DMS 273 treated with DMSO at 0.1 percent for 48 hours (cell line): ENCODE measurements around the gene PRKAR1B.
"Not testable (repeated sequence)": the region's sequence is repeated elsewhere in the genome, so short reads cannot be mapped to it uniquely, and the experiment has no call there.

Experiments
- DNase-seq: peaks from one replicate; lab custom pipeline; 2025; lab: John Stamatoyannopoulos, UW

Gene PRKAR1B

DNA sequence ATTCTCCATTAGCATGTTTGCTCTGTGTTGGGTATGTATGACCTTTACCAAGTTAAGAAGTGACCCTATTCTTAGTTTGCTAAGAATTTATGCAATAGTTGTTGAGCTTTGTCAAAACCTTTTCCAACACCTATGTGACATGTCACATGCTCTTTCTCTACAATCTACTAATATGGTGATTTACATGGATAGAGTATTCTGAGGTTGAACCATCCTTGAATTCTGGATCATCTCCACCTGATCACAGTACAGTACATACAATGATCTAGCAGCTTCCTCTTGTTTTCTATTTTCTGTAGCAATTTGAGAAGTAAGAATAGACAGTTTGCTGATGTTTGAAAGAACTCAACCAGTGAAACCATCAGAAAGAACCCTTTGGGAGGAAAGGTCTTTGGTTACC, 106.2 kb downstream of the PRKAR1B start:
- DNase-seq = no peak

DNA sequence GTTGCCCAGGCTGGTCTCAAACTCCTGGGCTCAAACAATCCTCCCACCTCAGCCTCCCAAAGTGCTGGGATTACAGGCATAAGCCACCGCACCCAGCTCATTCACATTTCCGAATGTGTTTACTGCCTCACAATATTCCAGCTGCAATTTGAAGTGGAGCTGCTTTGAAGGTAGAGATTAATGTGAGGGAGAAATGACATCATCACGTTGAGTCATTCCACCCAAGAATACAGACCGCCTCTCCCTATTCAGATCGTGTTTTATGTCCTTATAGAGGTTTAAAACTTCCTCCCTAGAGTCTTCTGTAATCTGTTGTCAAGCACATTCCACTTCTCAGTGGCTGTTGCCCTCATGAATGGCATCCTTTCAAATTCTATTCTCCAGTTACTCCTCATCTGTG, 107.0 kb downstream of the PRKAR1B start:
- DNase-seq = no peak

DNA sequence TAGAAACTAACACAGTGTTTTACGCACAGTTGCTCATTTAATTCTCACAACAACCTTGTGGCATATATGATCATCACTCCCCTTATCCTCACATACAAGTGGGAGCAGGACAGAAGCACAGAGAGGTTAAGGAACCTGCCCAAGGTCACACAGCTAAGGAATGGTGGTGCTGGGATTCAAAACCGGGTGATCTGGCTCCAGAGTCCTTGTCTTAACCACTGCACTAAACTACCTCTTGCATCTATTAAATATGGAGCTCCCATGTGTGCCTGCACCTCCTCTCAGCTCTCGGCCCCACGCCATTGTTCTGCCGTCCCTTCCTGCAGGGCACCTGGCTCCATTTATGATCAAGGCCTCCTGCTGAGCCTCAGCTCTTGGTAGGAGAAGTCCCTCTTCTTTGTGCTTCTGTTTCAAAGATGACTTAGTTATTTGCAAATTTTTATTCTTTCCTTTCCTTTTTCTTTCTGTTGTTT, 107.7 kb downstream of the PRKAR1B start:
- DNase-seq = no peak

DNA sequence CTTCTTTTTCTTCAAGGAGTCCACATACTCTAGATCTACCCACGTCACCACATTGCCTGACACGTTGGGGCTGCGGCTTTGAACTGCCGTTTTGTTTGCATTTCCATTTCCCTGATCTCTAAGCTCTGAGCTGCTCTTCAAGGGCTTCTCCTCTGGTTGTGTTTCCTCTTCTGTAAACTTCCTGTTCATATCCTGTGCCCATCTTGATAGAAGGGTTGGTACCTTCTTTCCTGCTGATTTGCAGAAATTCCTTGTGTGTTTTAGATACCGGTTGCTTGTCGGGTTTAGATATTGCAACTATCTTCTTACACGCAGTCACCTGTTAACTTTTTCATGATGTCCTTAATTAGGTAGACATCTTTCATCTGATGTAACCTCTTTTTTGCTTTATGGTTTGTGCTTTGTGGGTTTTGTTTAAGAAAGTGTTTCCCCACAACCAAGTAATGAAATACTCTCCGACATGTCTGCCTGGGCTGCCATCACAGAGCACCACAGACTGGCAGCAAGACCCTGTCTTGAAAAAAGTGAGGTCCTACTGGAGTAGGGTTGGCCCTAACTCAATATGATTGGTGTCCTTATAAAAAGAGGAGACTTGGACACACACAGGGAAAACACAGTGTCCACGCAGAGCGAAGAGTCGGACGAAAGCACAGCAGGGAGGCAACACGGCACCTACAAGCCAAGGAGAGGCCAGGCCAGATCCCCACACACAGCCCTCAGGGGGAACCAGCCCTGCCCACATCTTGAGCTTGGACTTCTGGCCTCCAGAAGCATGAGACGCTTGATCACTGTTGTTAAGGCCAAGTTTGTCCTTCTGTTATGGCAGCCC, 108.3 kb downstream of the PRKAR1B start:
- no peak for DNase-seq

DNA sequence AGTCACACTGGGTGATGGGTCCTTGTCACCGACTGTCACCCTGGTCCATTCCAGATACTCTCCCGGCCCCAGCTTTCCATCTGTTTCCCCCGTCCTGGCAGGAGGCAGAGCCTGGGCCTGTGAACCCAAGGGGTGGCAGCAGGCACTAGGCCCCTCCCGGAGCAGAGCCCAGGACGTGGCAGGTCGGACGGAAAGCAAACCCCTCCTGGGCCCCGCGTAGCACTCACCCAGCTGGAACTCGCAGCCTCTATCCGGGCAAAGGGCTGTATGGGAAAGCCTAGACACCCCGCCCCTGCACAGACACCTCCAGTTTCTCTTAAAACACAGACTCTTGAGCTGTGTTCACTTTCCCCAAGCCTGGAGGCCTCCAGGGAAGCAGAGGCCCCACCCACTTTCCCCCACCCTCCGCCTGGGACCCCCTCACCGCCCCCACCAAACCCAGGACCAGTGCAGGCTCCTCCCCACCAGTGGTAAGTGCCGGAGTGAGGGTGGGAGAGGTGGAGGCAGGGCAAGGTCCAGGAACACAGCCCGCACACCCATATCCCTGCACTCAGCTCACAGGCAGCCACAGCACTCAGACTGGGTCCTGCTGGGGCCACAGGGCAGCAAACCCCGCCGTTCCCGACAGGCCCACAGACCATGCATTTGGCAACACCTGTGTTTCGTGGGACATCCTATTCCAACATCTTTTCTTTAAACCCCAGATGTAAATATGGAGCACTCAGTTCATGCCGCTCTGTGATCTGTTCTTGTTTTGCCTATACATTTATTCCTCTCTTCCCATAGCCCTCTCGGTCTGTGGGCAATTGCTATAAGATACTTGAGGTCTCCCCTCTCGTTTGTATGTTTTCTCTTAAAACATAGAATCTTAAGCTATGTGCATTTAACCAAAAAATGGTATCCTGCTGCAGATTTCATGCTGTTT, 109.2 kb downstream of the PRKAR1B start:
- DNase-seq = no peak

DNA sequence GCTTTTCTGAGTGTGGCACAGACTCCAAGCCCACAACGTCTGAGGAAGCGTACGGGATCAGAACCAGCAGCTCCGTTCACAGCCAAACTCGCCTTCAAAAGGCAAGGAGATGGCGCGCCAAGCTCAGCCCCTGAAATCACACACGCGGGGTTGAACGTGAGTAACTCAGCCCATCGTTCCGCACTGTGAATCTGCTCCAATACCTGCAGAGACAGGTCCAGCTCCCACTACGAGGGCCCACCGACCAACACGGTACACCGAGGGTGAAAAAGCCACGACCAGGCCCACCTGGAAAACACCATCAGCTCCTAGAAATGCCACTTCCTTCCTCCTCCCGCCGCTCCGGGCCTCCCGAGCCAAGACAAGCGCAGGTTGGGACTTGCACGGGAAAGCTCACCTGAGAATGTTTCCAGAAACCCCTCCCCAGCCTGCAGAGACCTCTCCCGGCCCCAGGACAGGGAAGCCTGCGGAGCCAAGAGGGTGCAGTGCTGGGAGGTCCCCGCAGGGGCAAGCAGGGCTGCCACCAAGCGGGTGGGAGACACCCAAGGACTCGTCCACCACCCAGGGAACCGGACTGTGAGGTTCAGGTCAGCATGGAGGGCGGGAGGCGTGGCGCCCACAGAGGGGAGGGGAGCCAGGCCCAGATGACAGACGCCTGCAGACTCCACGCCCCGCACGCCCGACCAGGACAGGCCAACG, 113.5 kb downstream of the PRKAR1B start:
- no peak for DNase-seq

DNA sequence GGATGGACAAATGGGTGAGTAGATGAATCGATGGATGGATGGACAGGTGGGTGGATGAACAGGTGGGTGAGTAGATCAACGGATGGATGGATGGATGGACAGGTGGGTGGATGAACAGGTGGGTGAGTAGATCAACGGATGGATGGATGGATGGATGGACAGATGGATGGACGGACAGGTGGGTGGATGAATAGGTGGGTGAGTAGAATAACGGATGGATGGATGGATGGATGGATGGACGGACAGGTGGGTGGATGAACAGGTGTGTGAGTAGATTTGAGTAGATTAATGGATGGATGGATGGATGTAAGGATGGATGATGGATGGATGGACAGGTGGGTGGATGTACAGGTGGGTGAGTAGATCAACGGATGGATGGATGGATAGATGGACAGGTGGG, 115.2 kb downstream of the PRKAR1B start:
- DNase-seq = not testable (repeated sequence)

DNA sequence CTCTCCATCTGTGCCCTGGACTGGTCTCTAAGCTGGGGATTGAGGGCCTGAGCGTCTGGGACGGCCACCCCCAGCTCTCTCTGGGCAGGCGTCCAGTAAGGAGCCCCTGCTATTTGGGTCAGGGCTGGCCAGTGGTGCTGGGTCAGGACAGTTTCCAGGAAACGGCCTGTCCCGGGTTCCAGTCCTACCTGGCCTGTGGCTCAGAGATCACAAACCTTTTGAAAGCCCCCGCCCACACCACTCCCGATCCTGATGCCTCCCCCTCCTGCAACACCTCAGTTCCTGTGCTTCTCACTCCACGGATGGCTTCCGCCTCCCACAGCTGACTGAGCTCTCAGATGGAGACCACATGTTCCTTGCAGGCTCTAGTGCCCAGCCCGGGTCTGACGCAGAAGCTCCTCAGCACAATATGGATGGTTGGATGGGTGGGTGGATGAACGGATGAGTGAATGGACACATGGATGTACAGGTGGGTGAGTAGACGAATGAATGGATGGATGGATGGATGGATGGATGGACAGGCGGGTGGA, 115.7 kb downstream of the PRKAR1B start:
- DNase-seq = no peak

DNA sequence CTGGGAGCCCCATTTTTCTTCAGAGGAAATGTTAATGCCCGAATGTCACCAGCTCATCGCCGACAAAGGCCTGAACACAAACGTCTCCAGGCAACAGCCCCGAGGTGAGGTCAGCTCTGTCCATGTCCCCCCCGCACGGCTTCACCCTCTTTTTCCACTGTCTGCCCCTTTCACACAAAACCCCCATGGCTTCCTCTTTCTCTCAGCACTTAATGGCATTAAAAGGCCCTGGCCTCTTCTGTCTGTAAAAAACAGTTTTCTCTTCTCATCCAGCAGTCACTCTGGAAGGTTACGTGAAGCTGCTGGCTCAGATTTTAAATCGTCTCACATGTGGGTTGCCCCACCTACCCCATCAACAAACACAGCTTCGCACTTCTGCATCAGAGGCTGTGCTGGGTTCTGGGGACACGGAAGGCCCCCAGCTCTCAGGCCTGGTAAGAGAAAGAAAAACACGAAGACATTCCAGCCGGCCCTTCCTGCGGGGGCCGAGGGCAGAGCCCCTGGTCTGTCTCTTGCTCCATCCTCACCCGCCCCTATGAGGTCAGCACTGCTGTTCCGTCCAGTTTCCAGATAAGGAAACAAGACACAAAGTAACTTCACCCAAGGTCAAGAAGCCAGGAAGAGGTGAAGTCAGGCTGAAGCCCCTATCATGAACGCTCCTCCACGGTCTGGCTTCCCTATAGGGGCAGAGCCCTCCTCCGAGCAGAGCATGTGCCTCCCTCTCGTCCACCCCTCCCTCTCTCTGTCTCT, 116.4 kb downstream of the PRKAR1B start:
- DNase-seq = no peak

DNA sequence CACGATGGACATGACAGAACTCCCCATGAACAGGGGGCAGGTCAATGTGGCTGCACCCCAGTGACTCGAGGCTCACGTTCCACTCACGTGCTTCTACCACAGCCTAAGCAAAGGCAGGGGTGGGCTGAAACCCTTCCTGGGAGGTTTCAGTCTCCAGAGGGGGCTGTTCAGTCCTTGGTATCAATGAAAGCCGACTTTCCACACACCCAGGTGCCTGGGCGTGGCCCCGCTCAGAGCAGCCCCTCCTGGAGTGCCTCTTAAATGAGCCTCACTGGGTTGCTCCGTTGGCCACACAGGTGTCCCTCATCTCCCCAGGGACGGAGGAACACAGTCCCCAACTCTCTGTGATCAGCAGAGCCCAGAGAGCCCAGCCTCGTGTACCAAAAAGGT, 116.9 kb downstream of the PRKAR1B start:
- no peak for DNase-seq

DNA sequence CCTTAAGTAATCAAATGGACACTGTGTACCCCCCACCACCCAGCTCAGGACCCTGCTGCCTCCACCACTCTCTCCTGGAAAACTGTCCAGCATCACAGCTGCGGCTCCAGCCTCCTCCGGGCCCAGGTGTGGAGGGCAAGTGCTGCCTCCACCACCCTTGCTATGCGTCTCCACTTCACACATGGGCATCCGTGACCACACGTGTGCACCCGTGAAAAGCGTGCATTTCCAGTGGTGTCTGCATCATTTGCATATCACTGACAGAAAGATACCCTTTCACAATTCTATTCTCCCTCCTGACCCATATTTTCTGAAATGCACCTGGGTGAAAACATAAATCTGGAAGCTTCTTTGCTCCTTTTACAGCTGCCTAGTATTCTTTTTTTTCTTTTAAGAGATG, 117.7 kb downstream of the PRKAR1B start:
- no peak for DNase-seq

DNA sequence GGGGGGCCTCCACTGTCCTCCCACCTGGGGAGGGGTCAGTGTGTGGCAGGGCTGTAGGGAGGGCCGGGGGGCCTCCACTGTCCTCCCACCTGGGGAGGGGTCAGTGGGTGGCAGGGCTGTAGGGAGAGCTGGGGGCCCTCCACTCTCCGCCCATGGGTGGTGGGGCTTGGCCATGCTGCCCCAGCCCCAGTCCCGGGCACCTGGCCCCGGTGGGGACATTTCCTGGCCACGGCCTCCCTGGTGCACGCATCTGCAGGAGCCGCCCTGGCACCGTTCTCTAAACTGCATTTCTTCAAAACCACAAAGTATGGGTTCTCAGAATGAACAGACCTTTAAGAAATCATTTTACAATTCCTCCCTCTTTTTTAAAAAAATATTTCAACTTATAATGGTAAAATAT, 118.1 kb downstream of the PRKAR1B start:
- no peak for DNase-seq

DNA sequence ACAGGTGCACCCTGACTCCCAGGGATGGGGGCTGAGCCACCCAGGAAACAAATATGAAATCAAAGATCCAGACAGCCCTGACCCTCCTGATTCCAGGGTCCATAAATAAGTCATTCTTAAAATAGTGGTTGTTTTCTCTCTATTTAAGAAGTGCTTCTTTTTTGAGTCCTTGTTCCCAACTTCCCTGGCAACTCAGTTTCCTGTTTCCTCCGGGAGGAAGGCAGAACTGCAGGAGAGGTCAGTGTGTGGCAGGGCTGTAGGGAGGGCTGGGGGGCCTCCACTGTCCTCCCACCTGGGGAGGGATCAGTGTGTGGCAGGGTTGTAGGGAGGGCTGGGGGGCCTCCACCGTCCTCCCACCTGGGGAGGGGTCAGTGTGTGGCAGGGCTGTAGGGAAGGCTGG, 118.7 kb downstream of the PRKAR1B start:
- DNase-seq = no peak

DNA sequence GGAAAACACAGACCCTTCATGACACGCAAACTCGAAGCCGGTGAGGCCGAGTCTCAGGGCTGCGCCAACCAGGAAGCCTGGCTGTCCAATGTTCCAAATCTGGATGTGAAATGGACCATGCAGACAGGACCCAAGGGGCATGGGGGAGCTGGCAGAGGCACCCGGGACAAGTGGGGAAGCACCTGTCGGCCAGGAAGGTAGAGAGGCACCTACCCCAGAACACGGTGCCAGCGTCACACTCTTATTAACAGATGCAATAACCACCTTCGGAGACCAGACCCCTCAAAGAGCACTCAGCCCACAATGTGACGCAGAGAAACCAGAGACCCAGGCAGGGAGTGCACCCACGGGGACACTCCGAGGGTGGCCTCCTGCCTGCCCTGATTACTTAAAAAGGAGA, 119.1 kb downstream of the PRKAR1B start:
- DNase-seq = no peak

DNA sequence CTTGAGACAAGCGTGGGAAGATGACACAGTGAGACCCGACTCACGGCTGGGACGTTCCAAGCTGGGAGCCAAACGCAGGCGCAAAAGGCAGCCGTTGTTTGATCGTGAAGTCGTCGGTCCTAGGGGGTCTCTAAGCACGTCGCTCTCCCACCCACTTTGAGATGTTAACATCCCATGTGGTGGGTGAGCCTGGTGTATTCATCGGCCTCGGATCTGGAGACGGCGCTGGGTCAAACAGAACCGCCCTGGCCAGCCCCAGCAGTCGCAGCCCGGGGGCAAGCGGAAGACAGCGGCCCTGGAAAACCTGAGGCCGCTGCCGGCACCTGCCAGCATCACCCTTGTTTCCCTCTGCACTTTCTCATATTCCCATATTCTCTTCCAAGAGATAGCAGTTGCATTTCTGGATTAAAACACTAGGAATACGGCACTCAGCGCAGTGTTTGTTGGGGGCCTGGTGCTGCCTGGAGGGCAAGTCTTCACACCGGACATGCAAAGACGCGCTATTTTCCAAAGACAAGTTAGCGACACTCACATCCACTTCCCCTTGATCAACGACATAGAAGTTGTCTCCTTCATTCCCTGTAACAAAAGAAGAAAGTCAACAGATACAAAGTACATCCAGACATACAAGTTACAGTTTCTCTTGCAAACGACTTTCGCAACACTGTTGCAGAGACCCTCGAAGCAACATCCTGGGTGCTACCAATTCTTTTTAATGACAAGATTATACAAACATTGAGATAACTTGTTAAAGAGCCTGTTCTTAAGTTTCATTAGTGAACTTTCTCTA, 121.2 kb downstream of the PRKAR1B start:
- DNase-seq = no peak

DNA sequence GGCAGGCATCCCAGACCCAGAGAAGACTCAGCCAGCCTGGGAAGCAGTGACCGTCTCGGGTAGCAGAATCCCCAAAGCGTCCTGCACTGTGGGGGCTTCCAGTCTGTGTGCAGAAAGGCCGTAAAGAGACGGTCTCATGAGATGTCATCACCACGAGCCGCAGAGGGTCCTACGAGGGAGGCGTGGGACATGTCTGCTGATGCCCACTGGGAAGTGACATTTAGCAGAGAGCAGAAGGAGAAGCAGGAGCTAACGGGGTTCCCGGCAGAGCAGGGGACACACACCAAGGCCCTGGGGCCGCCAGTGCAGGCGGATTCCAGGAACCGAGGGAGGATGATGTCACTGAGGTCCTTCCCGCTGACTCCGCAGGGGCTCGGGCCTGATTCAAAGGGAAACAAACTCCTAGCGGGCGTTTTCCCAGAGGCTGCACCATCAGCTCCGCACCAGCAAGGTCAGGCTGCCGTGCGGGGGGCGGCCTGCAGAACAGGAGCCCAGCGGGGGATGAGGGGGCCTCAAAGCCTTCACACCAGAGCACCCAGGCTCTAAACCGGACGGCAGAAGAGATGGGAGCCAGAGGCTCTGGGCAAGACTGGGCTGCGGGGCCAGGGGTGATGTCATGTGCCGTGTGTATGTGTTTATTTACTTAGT, 122.1 kb downstream of the PRKAR1B start:
- no peak for DNase-seq

DNA sequence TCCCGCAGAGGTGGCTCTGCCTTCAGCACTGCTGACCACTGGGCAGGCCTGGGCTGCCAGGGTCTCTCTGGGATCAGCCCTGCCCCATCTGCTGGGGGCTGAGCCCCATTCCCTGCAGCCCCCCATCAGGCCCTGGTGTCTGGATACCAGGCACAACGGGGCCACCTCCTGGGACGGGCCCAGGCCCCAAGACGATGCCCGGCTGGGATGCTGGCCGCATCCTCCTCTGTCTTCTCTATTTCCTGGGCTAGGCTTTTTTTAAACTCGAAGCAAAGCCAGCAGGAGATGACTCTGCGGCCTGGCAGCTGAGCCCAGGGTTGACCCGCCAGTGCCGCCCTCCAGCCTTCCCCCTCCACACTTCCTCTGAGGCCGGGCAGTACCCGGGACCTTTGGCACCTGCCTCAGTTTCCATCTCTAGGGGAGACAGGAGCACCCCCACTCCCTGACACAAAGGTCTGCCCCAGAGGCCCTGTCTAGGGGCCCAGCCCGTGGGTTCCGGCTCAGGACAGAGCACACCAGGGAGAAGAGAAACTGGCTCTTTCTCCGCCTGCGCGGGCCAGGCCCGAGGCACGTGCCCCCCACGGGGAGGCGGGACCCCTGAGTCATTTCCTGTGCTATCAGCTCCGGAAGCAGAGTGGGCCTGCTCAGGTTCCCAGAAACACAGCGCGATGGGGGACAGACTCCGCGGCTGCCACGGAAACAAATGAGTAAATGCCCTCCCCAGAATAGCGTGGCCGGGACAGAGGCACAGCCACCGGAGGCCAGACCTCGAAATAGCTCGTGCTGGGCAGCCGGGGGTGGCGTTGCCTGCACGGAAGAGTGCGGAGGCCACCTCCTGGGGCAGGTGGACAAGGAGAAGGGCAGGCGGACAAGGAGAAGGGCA, 122.8 kb downstream of the PRKAR1B start:
- DNase-seq = no peak

DNA sequence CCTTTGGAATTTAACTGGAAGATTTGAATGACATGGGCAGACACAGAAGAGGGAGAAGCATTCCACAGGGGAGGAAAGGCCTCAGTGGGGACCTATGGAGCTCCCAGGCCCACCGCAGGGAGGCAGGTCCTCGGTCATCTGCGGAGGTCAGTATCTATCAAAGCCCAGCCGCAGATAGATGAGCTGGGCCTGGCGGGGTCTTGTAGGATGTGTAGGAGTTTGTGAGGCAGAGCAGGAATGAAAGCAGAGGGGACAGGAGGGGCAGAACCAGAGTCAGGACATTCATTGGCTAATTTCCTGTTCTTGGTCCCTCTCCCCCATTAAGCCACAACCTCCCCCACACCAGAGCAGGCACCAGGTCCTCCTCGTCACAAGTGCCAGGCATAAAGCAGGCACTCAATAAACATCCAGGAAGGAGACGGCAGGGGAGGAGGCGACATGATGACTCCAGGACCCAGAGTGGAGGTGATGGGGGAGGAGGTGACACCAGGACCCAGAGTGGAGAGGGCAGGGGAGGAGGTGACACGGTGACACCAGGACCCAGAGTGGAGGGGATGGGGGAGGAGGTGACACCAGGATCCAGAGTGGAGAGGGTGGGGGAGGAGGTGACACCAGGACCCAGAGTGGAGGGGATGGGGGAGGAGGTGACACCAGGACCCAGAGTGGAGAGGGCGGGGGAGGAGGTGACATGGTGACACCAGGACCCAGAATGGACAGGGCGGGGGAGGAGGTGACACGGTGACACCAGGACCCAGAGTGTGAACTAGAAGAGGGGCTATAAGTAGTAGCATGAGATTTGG, 123.7 kb downstream of the PRKAR1B start:
- no peak for DNase-seq
